HG03108 (cell line): ENCODE results near the gene POLDIP2.
A peak's percentile ranks its signal among the peaks of the same experiment; 100 is the strongest.

Experiments used
- ATAC-seq: cut with Tn5 transposase; IDR thresholded peaks from one replicate; pipeline ENCODE4 v1.9.1; 2021; ENCODE audit warnings: moderate library complexity; ENCODE audit not compliant: unreplicated experiment

Gene POLDIP2

GRCh38 chr17:28338056-28338768 lies 19.1 kb downstream of the POLDIP2 start:
- ATAC-seq, result no peak

GRCh38 chr17:28335959-28336871 lies 21.1 kb downstream of the POLDIP2 start:
- ATAC-seq, result no peak

- ATAC-seq, result peak; percentile 97
Observed at GRCh38 chr17:28335201-28335958, 21.9 kb downstream of the POLDIP2 start, which contains the start of the genes IFT20 and TNFAIP1. IFT20 (minus strand) TSS chr17:28335472; CDS start chr17:28331985, 3,487 bp downstream. TNFAIP1 (plus strand) TSS chr17:28335761; CDS start chr17:28339522, 3,761 bp downstream.

- no peak for ATAC-seq
Observed at GRCh38 chr17:28334666-28335200, 22.6 kb downstream of the POLDIP2 start.

- ATAC-seq, result no peak
Observed at GRCh38 chr17:28334171-28334570, 23.2 kb downstream of the POLDIP2 start.

GRCh38 chr17:28333083-28333746 lies 24.1 kb downstream of the POLDIP2 start:
- ATAC-seq, result no peak

- ATAC-seq, result no peak
Observed at GRCh38 chr17:28331891-28332420, 25.4 kb downstream of the POLDIP2 start.

- ATAC-seq, result no peak
Observed at GRCh38 chr17:28330671-28331070, 26.7 kb downstream of the POLDIP2 start.

- ATAC-seq, result no peak
Observed at GRCh38 chr17:28328325-28328724, 29.0 kb downstream of the POLDIP2 start.

GRCh38 chr17:28327709-28328108 lies 29.6 kb downstream of the POLDIP2 start:
- no peak for ATAC-seq

- ATAC-seq, result no peak
Observed at GRCh38 chr17:28327031-28327607, 30.2 kb downstream of the POLDIP2 start.

- no peak for ATAC-seq
Observed at GRCh38 chr17:28326114-28326513, 31.2 kb downstream of the POLDIP2 start.

- ATAC-seq, result no peak
Observed at GRCh38 chr17:28325211-28325610, 32.1 kb downstream of the POLDIP2 start.

GRCh38 chr17:28324781-28325180 lies 32.5 kb downstream of the POLDIP2 start:
- ATAC-seq, result no peak

- ATAC-seq, result no peak
Observed at GRCh38 chr17:28324267-28324745, 33.0 kb downstream of the POLDIP2 start.

- no peak for ATAC-seq
Observed at GRCh38 chr17:28320215-28321061, 36.9 kb downstream of the POLDIP2 start.

GRCh38 chr17:28319598-28319935 lies 37.8 kb downstream of the POLDIP2 start:
- ATAC-seq, result no peak

- peak; percentile 95 for ATAC-seq
Observed at GRCh38 chr17:28318759-28319597, 38.3 kb downstream of the POLDIP2 start, which contains the start of gene TMEM97. TMEM97 (plus strand) TSS chr17:28319200; CDS start chr17:28319240, 40 bp downstream.
